H1 (cell line): ENCODE measurements around the gene PCNX4. TPM values are rescaled to one million over a fixed set of nuclear protein-coding genes. Genes with fewer than 3 reads are reported as not detected.

Experiments used
- CTCF ChIA-PET: fragments of 300-600 bp; sonication (Branson Sonifier 250); formaldehyde crosslinking; loops from one replicate; lab custom pipeline; 2021; ENCODE audit not compliant: partially characterized antibody; lab: Charles Lee
- POLR2A ChIA-PET: fragments of 300-600 bp; sonication (Branson Sonifier 250); formaldehyde crosslinking; loops from one replicate; lab custom pipeline; 2021; ENCODE audit warnings: inconsistent platforms; ENCODE audit not compliant: partially characterized antibody; lab: Charles Lee
- DNase-seq, 2 experiments: peaks; one replicate each; pipeline versions ENCODE4 v3.0.0 to v3.0.0-alpha.2; 2010 to 2022; ENCODE audit warnings: low spot score in 2 of 2, low read depth in 1 of 2, mixed read lengths in 1 of 2
- FAIRE-seq: peaks from 2 replicates; lab custom pipeline; 2011; peaks lifted over from hg19 to GRCh38; lab: Jason Lieb, UNC
- H2AFZ ChIP-seq: 2 replicates; pipeline ENCODE4 v1.8.1; 2012; ENCODE audit warnings: low read length, inconsistent platforms
- H2AK5ac ChIP-seq: 2 replicates; pipeline ENCODE4 v1.6.1; 2013; ENCODE audit warnings: low read depth, low read length
- H2BK120ac ChIP-seq: replicated peaks from 2 replicates; pipeline ENCODE3; 2013; ENCODE audit warnings: low read depth, low read length, inconsistent platforms
- H2BK12ac ChIP-seq: 2 replicates; pipeline ENCODE4 v1.6.1; 2013; ENCODE audit warnings: low read depth, low read length
- H2BK15ac ChIP-seq: 2 replicates; pipeline ENCODE4 v1.6.1; 2013; ENCODE audit warnings: low read length
- H2BK20ac ChIP-seq: 2 replicates; pipeline ENCODE4 v1.6.1; 2013; ENCODE audit warnings: low read length
- H2BK5ac ChIP-seq: 2 replicates; pipeline ENCODE4 v1.6.1; 2013; ENCODE audit warnings: low read depth, low read length
- H3K14ac ChIP-seq: 2 replicates; pipeline ENCODE4 v1.6.1; 2013; ENCODE audit warnings: inconsistent platforms; ENCODE audit not compliant: insufficient read length
- H3K18ac ChIP-seq: 2 replicates; pipeline ENCODE4 v1.6.1; 2013; ENCODE audit warnings: low read length; ENCODE audit errors: extremely low read depth
- H3K23ac ChIP-seq: 2 replicates; pipeline ENCODE4 v1.6.1; 2013; ENCODE audit warnings: inconsistent platforms; ENCODE audit not compliant: insufficient read length
- H3K23me2 ChIP-seq: 2 replicates; pipeline ENCODE4 v1.6.1; 2013; ENCODE audit warnings: low read depth, low read length
- H3K27ac ChIP-seq: 2 replicates; pipeline ENCODE4 v1.6.1; 2011; ENCODE audit warnings: low read depth, low read length, inconsistent platforms
- H3K27me3 ChIP-seq, 4 experiments: replicated peaks in 1 of 4; 1 replicate in 1 of 4; 2 replicates in 3 of 4; pipeline versions ENCODE4 v1.6.1 to v1.8.1; 2011 to 2013; ENCODE audit warnings: low read length in 3 of 4, mild to moderate bottlenecking in 3 of 4, inconsistent platforms in 2 of 4, mixed read lengths in 2 of 4, moderate library complexity in 1 of 4; ENCODE audit not compliant: control insufficient read depth in 3 of 4, insufficient read depth in 3 of 4; ENCODE audit errors: extremely low read depth in 1 of 4
- H3K36me3 ChIP-seq, 4 experiments: 2 replicates each; pipeline versions ENCODE4 v1.6.1 to v1.8.1; 2011 to 2013; ENCODE audit warnings: mild to moderate bottlenecking in 4 of 4, low read length in 3 of 4, moderate library complexity in 2 of 4, control low read depth in 1 of 4, inconsistent platforms in 1 of 4; ENCODE audit not compliant: insufficient read depth in 4 of 4, control insufficient read depth in 2 of 4
- H3K4ac ChIP-seq: replicated peaks from 2 replicates; pipeline ENCODE3; 2013; ENCODE audit warnings: low read length, low read depth, mixed read lengths, inconsistent platforms; ENCODE audit not compliant: insufficient read length
- H3K4me1 ChIP-seq, 4 experiments: replicated peaks in 1 of 4; 1 replicate in 1 of 4; 2 replicates in 3 of 4; pipeline versions ENCODE4 v1.6.1 to v1.8.1; 2011 to 2013; ENCODE audit warnings: low read length in 3 of 4, inconsistent platforms in 2 of 4, mixed read lengths in 1 of 4; ENCODE audit not compliant: insufficient read depth in 4 of 4, control insufficient read depth in 3 of 4
- H3K4me2 ChIP-seq, 2 experiments: 2 replicates each; pipeline versions ENCODE4 v1.6.1 to v1.8.1; 2011 to 2013; ENCODE audit warnings: low read depth in 2 of 2, low read length in 2 of 2, control low read depth in 1 of 2, inconsistent platforms in 1 of 2, mild to moderate bottlenecking in 1 of 2; ENCODE audit not compliant: insufficient read depth in 1 of 2
- H3K4me3 ChIP-seq, 4 experiments: fragments of 200-600, 300-600 bp in 1 of 4; sonication (generic), shearing (Covaris generic), sonication (Bioruptor Twin) in 1 of 4; 2 replicates each; pipeline versions ENCODE4 v1.5.1 to v1.8.1; 2011 to 2016; ENCODE audit warnings: low read length in 4 of 4, low read depth in 3 of 4, control low read depth in 2 of 4, inconsistent platforms in 2 of 4, mild to moderate bottlenecking in 2 of 4, mixed read lengths in 1 of 4, moderate library complexity in 1 of 4; ENCODE audit not compliant: insufficient read depth in 2 of 4; ENCODE audit errors: extremely low read depth in 1 of 4
- H3K56ac ChIP-seq: replicated peaks from 2 replicates; pipeline ENCODE3; 2013; ENCODE audit warnings: low read depth, mild to moderate bottlenecking, mixed read lengths, low read length, inconsistent platforms; ENCODE audit not compliant: insufficient read length
- H3K79me1 ChIP-seq: 2 replicates; pipeline ENCODE4 v1.6.1; 2013; ENCODE audit warnings: low read depth, low read length, control low read depth
- H3K79me2 ChIP-seq, 2 experiments: 2 replicates each; pipeline versions ENCODE4 v1.6.1 to v1.8.1; 2012 to 2013; ENCODE audit warnings: low read length in 2 of 2, mild to moderate bottlenecking in 2 of 2, inconsistent platforms in 1 of 2; ENCODE audit not compliant: insufficient read depth in 2 of 2, control insufficient read depth in 1 of 2
- H3K9ac ChIP-seq, 4 experiments: replicated peaks in 1 of 4; 1 replicate in 1 of 4; 2 replicates in 3 of 4; pipeline versions ENCODE4 v1.6.1 to v1.8.1; 2011 to 2013; ENCODE audit warnings: low read depth in 3 of 4, low read length in 3 of 4, control low read depth in 2 of 4, mild to moderate bottlenecking in 2 of 4, moderate library complexity in 2 of 4, inconsistent platforms in 1 of 4; ENCODE audit errors: extremely low read depth in 1 of 4
- H3K9me3 ChIP-seq, 2 experiments: 2 replicates each; pipeline versions ENCODE4 v1.6.1 to v1.8.1; 2012 to 2013; ENCODE audit warnings: mild to moderate bottlenecking in 2 of 2, moderate library complexity in 2 of 2, control low read depth in 1 of 2, inconsistent platforms in 1 of 2, low read depth in 1 of 2, low read length in 1 of 2, mixed read lengths in 1 of 2; ENCODE audit not compliant: insufficient read depth in 2 of 2
- H4K20me1 ChIP-seq, 2 experiments: replicated peaks in 1 of 2; 2 replicates each; pipeline versions ENCODE3 to v1.8.1; 2011 to 2013; ENCODE audit warnings: inconsistent platforms in 2 of 2, low read length in 2 of 2, mild to moderate bottlenecking in 1 of 2; ENCODE audit not compliant: insufficient read depth in 2 of 2, control insufficient read depth in 1 of 2
- H4K5ac ChIP-seq: 2 replicates; pipeline ENCODE4 v1.6.1; 2013; ENCODE audit warnings: low read length, low read depth, mixed read lengths, inconsistent platforms; ENCODE audit not compliant: insufficient read length
- H4K8ac ChIP-seq: 2 replicates; pipeline ENCODE4 v1.8.0; 2013; ENCODE audit warnings: mild to moderate bottlenecking, moderate library complexity, low read length, inconsistent platforms; ENCODE audit not compliant: insufficient read depth; ENCODE audit errors: extremely low read depth
- H4K91ac ChIP-seq: replicated peaks from 2 replicates; pipeline ENCODE3; 2013; ENCODE audit warnings: low read length, mixed read lengths, inconsistent platforms; ENCODE audit not compliant: insufficient read length
- ASH2L ChIP-seq: fragments of 200-600, 300-600 bp; sonication (generic); IDR thresholded peaks from one replicate; pipeline ENCODE4 v1.7.1; 2017; ENCODE audit warnings: low read length
- CBX5 ChIP-seq: fragments of 300-800, 300-1000 bp; sonication (generic); IDR thresholded peaks from 2 replicates; pipeline ENCODE4 v1.7.1; 2016; ENCODE audit warnings: antibody characterized with exemption, low read length, low read depth
- CTCF ChIP-seq, 3 experiments: IDR thresholded peaks; 1 replicate in 2 of 3; 2 replicates in 1 of 3; pipeline versions ENCODE4 v1.5.1 to v1.6.1; 2011; ENCODE audit warnings: low read length in 3 of 3, mild to moderate bottlenecking in 3 of 3, inconsistent platforms in 2 of 3, low read depth in 1 of 3, moderate library complexity in 1 of 3; ENCODE audit not compliant: insufficient read depth in 1 of 3; ENCODE audit errors: control extremely low read depth in 1 of 3
- EGR1 ChIP-seq: IDR thresholded peaks from 2 replicates; pipeline ENCODE4 v1.6.1; 2011; ENCODE audit warnings: low read depth, low read length, borderline replicate concordance
- SRF ChIP-seq: IDR thresholded peaks from 2 replicates; pipeline ENCODE4 v1.6.1; 2011; ENCODE audit warnings: mild to moderate bottlenecking, low read depth, low read length, moderate library complexity
- WGBS, 2 experiments: shearing (Covaris generic) in 1 of 2; methylation state at CpG; one replicate each; pipeline versions ENCODE4 v1.1.6 to v1.1.7; 2013 to 2015; ENCODE audit warnings: low lambda C conversion rate in 2 of 2, mixed read lengths in 2 of 2, inconsistent platforms in 1 of 2, low coverage in 1 of 2, missing lambda C conversion rate in 1 of 2; ENCODE audit not compliant: insufficient replicate concordance in 2 of 2, insufficient coverage in 1 of 2, insufficient read length in 1 of 2; ENCODE audit errors: extremely low coverage in 1 of 2, missing lambda C conversion rate in 1 of 2; 5-methylcytosine and 5-hydroxymethylcytosine counted together
- polyA plus RNA-seq, 7 experiments: library from polyadenylated mRNA; depleted of rRNA in 3 of 7; stranded (reverse) in 5 of 7; unstranded in 2 of 7; fragments of >200 nt in 5 of 7; fragments of 200-250 nt in 2 of 7; gene quantifications; 1 replicate in 5 of 7; 2 replicates in 1 of 7; 4 replicates in 1 of 7; pipeline versions ENCODE4 v1.2.1 to v1.2.3, GENCODE V29; 2011 to 2013; ENCODE audit warnings: missing spikeins in 2 of 7, mixed read lengths in 2 of 7
- total RNA-seq: library from RNA; stranded (reverse); fragmentation: NEBNext Ultra II Directional; extraction: Animal tissue kit (Norgen Biotek cat#: 25700); gene quantifications from 2 replicates; pipeline ENCODE4 v1.2.1, GENCODE V29; 2021
- TF ChIP-seq, protein P1 (sequence below): IDR thresholded peaks from 2 replicates; pipeline ENCODE4 v1.6.1; 2011; ENCODE audit warnings: low read length, improper control_type of control experiment

The PCNX4 gene
- total and polyA plus RNA-seq, 2 of the 8 experiments (the other 6 are each of a cell fraction or from before 2014, with no cell fraction given) = 28.4 to 35.5 TPM

GRCh38 chr14:60106339-60106738 lies 14.6 kb downstream of the PCNX4 start:
- FAIRE-seq (no peak), DNase-seq (no peak)
- H3K4me2 ChIP-seq = no peak overlapping the region
- no peak overlapping the region for H3K4me3 ChIP-seq
- no peak overlapping the region for H4K8ac ChIP-seq
- no peaks in the 10 kb centered on the region for H3K27me3 ChIP-seq
- H3K9me3 ChIP-seq = no peaks in the 10 kb centered on the region
- no peak for TF ChIP-seq SRF
- no peak for TF ChIP-seq CTCF (IDR thresholded peaks at IDR 0.05; ENCODE audit: control extremely low read depth in 1 of 3, insufficient read depth in 1 of 3, low read depth in 1 of 3, low read length in 3 of 3)
- no peak for TF ChIP-seq EGR1
- TF ChIP-seq CBX5 = no peak
- TF ChIP-seq ASH2L = no peak
- TF ChIP-seq, protein P1, sequence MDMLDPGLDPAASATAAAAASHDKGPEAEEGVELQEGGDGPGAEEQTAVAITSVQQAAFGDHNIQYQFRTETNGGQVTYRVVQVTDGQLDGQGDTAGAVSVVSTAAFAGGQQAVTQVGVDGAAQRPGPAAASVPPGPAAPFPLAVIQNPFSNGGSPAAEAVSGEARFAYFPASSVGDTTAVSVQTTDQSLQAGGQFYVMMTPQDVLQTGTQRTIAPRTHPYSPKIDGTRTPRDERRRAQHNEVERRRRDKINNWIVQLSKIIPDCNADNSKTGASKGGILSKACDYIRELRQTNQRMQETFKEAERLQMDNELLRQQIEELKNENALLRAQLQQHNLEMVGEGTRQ = no peak
- H3K18ac ChIP-seq = no peak overlapping the region
- no peak overlapping the region for H2BK15ac ChIP-seq
- H2BK20ac ChIP-seq = no peak overlapping the region
- H2BK5ac ChIP-seq = no peak overlapping the region
- WGBS, 2 experiments = 98% methylated on average over 2 of the region's 2 CpGs; no CpG with 5 or more reads in 1 of the 2 experiments
- no peak overlapping the region for H2AK5ac ChIP-seq
- H3K79me2 ChIP-seq = peaks cover 0 to 70% of the 10 kb centered on the region in 2 experiments; a peak in 3 of 4 replicates
- no peak overlapping the region for H4K5ac ChIP-seq
- H4K91ac ChIP-seq = no peak overlapping the region
- no peak overlapping the region for H2BK12ac ChIP-seq
- no peak overlapping the region for H3K14ac ChIP-seq
- ChIA-PET POLR2A (interaction anchor here (1.0 kb wide), 1 partner anchor 14 kb away, joined by 3 read pairs; no protein-coding TSS in a partner anchor), CTCF (no interaction called here)
- no peak overlapping the region for H3K27ac ChIP-seq
- H3K4me1 ChIP-seq = no peaks in the 10 kb centered on the region
- no peaks in the 10 kb centered on the region for H3K23me2 ChIP-seq
- no peak overlapping the region for H3K9ac ChIP-seq
- no peak overlapping the region for H3K4ac ChIP-seq
- peaks cover 3 to 8% of the 10 kb centered on the region in 2 experiments for H4K20me1 ChIP-seq
- H2BK120ac ChIP-seq = no peak overlapping the region
- H3K56ac ChIP-seq = no peak overlapping the region
- no peak overlapping the region for H3K23ac ChIP-seq
- no peaks in the 10 kb centered on the region; the same call in 1 of the 2 replicates for H3K79me1 ChIP-seq
- no peak overlapping the region for H2AFZ ChIP-seq
- H3K36me3 ChIP-seq = peaks cover 0 to 13% (median 0%) of the 10 kb centered on the region in 4 experiments; a peak in 3 of 8 replicates
